Measurements from ENCODE around the gene TMEM51.

Gene TMEM51

GRCh38 chr1:15236746-15237145 lies 83.2 kb downstream of the TMEM51 start:
- in situ Hi-C loops (cut with MboI; ENCODE audit: low sequenced_read_pairs): no loop called here

- in situ Hi-C loops (cut with MboI; ENCODE audit: low sequenced_read_pairs): no loop called here
These were observed 85.2 kb downstream of the TMEM51 start for GRCh38 chr1:15238789-15239188.

- in situ Hi-C loops (cut with MboI; ENCODE audit: low sequenced_read_pairs): no loop called here
These were observed 89.2 kb downstream of the TMEM51 start for GRCh38 chr1:15242766-15243165.

GRCh38 chr1:15243275-15244043 lies 89.9 kb downstream of the TMEM51 start:
- in situ Hi-C loops (cut with MboI; ENCODE audit: low sequenced_read_pairs): no loop called here

GRCh38 chr1:15244813-15245212 lies 91.3 kb downstream of the TMEM51 start:
- in situ Hi-C loops (cut with MboI; ENCODE audit: low sequenced_read_pairs): no loop called here

- in situ Hi-C loops (cut with MboI; ENCODE audit: low sequenced_read_pairs): no loop called here
These were observed 92.2 kb downstream of the TMEM51 start for GRCh38 chr1:15245593-15246360.

GRCh38 chr1:15246960-15247614 lies 93.5 kb downstream of the TMEM51 start, which contains the start of gene FHAD1:
Gene FHAD1 (plus strand): TSS chr1:15247223. CDS start chr1:15251785, 4,562 bp downstream.
- in situ Hi-C loops (cut with MboI; ENCODE audit: low sequenced_read_pairs): no loop called here

- in situ Hi-C loops (cut with MboI; ENCODE audit: low sequenced_read_pairs): no loop called here
These were observed 94.7 kb downstream of the TMEM51 start for GRCh38 chr1:15248216-15248615.

- in situ Hi-C loops (cut with MboI; ENCODE audit: low sequenced_read_pairs): no loop called here
These were observed 95.5 kb downstream of the TMEM51 start for GRCh38 chr1:15249081-15249480.

GRCh38 chr1:15251857-15252835 lies 98.6 kb downstream of the TMEM51 start:
- in situ Hi-C loops (cut with MboI; ENCODE audit: low sequenced_read_pairs): no loop called here

- in situ Hi-C loops (cut with MboI; ENCODE audit: low sequenced_read_pairs): no loop called here
These were observed 101.0 kb downstream of the TMEM51 start for GRCh38 chr1:15254559-15254958.

- in situ Hi-C loops (cut with MboI; ENCODE audit: low sequenced_read_pairs): no loop called here
These were observed 102.1 kb downstream of the TMEM51 start for GRCh38 chr1:15255582-15256149.

GRCh38 chr1:15256584-15256983 lies 103.0 kb downstream of the TMEM51 start:
- in situ Hi-C loops (cut with MboI; ENCODE audit: low sequenced_read_pairs): no loop called here

GRCh38 chr1:15257309-15257708 lies 103.8 kb downstream of the TMEM51 start:
- in situ Hi-C loops (cut with MboI; ENCODE audit: low sequenced_read_pairs): no loop called here

GRCh38 chr1:15258833-15259621 lies 105.5 kb downstream of the TMEM51 start:
- in situ Hi-C loops (cut with MboI; ENCODE audit: low sequenced_read_pairs): no loop called here

- in situ Hi-C loops (cut with MboI; ENCODE audit: low sequenced_read_pairs): no loop called here
These were observed 106.1 kb downstream of the TMEM51 start for GRCh38 chr1:15259622-15260007.

- in situ Hi-C loops (cut with MboI; ENCODE audit: low sequenced_read_pairs): no loop called here
These were observed 107.0 kb downstream of the TMEM51 start for GRCh38 chr1:15260418-15261154.

- in situ Hi-C loops (cut with MboI; ENCODE audit: low sequenced_read_pairs): no loop called here
These were observed 107.8 kb downstream of the TMEM51 start for GRCh38 chr1:15261155-15262002.

Measured in HL-60/S4 treated with phorbol 12-myristate 13-acetate at 8.2 ng/mL for 4 days and 3 days (cell line).